CD4-positive, alpha-beta T cell treated with Interferon alpha-2 for 1 hour (primary cell): ENCODE results near the gene EPS8.
A peak's percentile ranks its signal among the peaks of the same experiment; 100 is the strongest.

ENCODE experiments used
- DNase-seq, 2 donors: peaks; one replicate each; pipeline ENCODE4 v3.0.0-alpha.2; 2020 to 2022

Gene EPS8

DNA sequence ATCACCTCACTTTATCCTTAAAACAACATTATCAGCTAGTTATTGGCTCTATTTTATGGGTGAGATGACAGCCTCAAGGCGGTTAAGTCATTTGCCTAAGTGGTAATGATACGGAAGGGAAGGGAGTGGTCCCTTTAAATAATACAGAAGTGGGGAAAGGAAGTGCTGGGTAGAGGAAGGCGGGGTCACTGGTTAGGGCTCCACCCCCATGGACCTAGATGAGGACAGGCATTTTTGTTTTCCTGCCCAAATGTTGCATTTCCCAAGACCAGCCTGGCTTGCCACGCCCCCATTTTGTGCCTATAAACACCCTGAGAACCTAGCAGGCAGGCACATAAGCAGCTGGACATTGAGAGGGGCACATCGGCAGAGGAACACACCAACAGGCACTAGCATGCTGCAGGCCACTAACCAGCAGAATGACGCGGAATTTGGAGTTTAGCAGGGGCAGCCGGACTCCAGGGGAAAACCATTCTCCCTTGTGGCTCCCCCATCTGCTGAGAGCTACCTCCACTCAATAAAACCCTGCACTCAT, 100.9 kb downstream of the EPS8 start:
- DNase-seq = peak; percentile 19 to 54

DNA sequence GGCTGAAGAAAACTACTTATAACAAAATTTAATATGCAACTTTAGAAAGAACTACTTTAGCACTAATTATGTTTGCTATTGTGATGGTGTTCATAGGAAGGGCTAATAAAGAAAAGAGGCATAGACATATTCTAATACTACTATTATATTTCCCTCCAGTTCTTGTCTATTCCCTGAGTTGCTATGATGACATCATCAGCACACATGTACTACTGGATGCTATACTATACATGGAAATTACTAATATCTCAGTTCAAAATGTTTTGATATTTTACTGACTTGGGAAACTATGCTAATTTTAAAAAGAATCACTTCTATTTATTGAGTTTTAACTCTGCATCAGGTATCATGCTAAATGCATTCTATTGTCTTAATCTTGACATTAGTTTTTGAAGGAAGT, 101.6 kb downstream of the EPS8 start:
- no peak for DNase-seq

DNA sequence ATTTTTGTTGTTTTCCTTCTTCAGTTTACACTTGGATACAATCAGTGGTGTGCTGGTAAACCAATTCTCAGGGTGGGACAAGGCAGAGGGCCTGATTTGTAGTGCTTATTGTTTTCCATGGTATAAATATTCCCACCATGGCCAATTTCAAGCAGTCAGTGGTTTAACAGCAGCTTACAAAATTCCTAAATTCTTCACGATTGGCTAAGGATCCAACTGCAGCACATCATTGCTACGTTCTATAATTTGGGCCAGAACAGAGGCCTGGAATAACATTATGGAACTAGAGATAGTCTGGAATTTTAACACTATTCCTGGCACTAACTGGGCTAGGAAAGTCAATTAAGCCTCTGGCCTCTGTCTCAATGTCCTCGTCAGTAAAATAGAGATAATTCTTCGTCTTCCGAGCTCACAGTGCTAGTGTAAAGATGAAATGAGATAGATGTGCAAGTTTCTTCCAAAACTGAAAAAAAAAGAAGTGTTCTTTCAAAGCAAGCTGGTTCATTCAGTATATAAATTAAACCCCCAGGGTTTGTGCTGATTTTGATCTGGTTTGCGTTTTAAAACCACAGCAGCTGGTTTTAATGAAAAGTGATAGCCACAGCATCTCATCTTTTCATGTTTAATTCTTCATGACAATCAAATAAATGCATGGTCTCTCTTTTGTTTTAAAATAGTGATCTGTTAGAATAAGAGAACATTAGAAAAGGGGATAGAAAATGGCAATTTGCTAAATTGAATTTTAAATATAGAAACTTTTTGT, 104.1 kb downstream of the EPS8 start:
- no peak for DNase-seq

GRCh38 chr12:15682826-15683225, 106.4 kb downstream of the EPS8 start:
- DNase-seq = no peak

DNA sequence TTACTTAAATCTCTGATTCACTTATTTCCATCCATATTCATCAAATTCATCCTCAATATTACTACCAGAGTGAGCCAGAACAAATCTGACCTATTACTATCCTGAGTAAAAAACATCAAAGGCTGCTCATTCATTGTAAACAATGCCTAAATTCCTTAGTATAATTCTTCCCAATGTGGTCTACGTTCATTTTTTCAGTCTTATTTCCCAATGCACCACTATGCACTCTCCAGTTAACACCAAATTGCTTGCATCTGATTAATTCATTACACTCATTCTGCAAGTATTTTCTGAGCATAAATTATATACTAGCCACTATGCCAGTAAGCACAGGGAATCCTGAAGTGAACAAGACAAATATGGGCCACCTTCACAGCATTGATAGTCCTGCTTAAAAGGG, 110.0 kb downstream of the EPS8 start:
- no peak for DNase-seq

DNA sequence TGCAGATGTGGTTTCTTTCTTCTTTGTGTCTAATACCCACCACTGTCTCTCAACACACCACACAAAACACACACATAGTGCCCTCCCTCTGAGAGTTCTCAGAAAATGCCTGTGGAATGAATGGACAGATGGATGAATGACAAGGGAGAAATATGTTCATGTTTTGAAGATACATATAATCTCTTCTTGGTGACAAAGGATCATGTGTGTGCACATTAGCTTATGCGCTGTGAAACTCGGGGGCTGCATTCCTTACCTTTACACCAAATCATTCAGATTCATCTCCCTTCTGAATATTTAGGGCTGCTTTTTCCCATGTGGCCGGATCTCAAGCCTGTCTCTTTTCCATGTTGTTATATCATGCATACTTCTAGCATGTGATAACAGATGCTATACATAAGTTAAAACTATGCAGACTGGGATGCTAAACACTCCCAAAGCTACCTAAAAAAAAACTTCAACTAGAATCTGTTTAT, 111.4 kb downstream of the EPS8 start:
- DNase-seq = no peak

DNA sequence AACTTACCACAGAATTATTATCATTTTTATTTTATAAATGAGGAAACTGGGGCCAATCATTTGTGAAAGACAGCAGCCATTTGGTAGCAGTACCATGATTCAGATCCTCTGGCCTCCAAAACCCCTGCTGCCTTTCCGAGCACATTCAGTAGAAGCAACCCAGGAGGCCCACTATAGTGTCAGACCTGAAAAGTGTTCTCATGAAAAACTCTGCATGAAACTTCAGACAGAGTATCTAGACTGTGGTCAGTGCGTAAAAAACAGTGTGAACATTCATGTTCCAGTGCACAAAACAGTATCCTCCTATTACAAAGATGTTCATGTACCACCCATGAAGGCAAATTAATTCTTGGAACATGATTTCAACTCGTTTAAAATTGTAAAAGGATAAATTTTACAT, 112.0 kb downstream of the EPS8 start:
- no peak for DNase-seq

GRCh38 chr12:15672671-15673270, 116.4 kb downstream of the EPS8 start:
- DNase-seq = no peak

GRCh38 chr12:15670756-15671155, 118.4 kb downstream of the EPS8 start:
- DNase-seq = no peak

GRCh38 chr12:15669256-15669948, 119.8 kb downstream of the EPS8 start:
- DNase-seq = no peak

GRCh38 chr12:15664491-15664890, 124.7 kb downstream of the EPS8 start:
- DNase-seq = no peak

- no peak for DNase-seq
Measured at GRCh38 chr12:15662983-15663659, 126.1 kb downstream of the EPS8 start.

DNA sequence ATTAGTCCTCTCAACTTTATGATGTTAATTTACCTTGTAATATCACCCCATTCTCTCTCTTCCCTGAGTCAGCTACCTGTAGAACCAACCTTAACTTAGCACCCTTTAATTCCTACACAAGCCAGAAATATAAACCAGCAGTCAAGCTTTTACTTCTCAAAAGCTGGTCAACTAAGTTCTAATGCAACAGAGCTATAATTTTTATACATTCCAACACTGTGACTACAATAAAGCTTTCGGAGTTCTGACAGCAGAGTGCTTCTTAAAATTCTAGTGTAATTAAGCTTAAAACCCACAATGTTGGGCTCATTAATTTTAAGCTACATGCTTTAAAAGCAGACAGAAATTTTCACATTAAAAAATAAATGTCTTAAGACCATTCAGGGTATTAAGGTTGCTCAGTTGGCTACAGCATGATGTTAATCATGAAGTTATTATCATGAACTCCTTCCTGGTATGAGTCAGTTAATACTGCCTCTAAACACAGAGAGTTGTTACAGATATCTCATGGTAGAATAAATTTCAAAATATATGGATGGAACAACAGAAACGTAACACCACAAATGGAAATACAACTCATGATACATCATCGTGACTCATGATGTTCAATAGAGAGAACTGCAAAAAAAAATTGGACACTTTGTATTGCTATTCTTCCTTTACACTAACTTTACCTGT, 126.7 kb downstream of the EPS8 start:
- no peak for DNase-seq

- DNase-seq = no peak
Measured at GRCh38 chr12:15651371-15651770, 137.8 kb downstream of the EPS8 start.

- no peak for DNase-seq
Measured at GRCh38 chr12:15650399-15651128, 138.6 kb downstream of the EPS8 start.

- DNase-seq = no peak
Measured at GRCh38 chr12:15649347-15649746, 139.8 kb downstream of the EPS8 start.

DNA sequence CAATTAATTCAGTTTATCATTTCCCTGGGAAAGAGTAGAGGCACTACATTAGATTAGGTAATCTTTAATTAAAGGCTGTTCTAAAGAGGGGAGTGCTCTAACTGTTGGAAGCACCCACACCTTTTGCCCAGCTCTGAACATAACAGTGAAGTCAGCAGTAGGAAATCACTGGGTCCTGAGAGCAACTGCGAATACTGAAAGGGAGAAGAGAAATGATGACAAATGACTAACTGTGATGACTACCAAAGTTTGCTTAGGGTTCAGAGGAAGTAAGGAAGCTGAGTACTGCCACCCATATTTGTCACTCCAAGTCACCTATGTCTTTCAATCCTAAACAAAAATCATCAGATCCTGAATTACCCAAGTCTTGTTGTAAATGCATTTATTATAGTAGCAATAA, 140.6 kb downstream of the EPS8 start:
- DNase-seq = no peak

DNA sequence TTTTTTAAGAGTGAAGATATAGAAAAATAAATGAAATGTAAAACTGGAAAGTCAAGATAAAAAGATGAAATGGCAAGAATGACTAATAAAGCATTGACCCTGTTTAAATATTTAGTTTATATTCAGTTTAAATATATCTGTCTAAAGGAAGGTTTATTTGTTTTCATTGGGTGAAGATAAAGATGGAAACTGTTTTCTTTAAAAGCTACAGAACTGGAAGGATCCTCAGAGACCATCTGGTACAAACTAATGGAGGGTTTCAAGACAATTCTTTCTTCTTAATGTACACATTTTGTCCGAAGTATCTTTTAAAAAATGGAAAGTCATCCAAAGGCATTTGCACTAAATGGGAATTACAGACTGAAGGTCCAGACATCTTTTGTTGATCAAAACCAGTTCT, 142.6 kb downstream of the EPS8 start:
- no peak for DNase-seq

- no peak for DNase-seq
Measured at GRCh38 chr12:15644700-15645099, 144.5 kb downstream of the EPS8 start.

- DNase-seq = no peak
Measured at GRCh38 chr12:15638231-15638630, 151.0 kb downstream of the EPS8 start.

DNA sequence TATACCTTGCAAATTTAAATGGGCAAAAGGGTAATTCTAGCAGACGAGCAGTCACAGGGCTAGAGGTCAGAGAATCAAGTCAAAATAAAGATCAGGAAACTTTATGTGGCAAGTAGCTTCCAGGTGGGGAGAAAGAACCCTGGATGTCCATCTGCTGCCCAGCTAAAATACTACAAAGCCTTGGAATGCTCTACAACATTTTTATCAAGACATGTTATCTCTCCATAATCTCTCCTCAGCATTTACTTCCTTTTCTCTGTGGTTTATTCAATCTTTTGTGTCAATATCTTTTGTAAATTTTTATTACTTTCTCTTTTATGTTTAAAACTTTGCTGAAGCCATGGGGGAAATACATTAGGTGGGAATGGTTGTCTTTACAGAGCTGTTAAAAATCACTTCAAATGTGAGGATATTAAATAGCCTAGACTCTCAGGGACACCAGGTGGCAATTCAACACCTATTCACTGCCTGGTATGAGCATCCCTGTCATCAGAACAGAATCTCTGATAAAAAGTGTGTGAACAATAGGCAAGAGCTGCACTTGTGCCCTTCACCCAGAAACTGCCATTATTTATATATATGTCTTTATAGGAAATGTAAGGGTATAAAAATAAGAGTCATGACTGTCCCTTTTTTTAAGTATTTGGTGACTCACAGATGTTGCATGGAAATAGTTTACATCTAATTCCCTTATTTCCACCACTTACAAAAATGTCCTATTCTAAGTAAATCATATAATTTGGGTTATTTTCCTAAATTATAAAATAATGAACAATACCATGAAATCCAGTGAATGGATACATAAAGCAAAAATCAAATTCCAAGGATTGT, 152.9 kb downstream of the EPS8 start:
- no peak for DNase-seq
